GM19463 (cell line): Measurements from ENCODE around the gene MRS2.
"Not testable (repeated sequence)": the region's sequence is repeated elsewhere in the genome, so short reads cannot be mapped to it uniquely, and the experiment has no call there.

ENCODE experiments used
- ATAC-seq: cut with Tn5 transposase; IDR thresholded peaks from one replicate; pipeline ENCODE4 v1.9.1; 2021; ENCODE audit warnings: mild to moderate bottlenecking, moderate library complexity; ENCODE audit not compliant: unreplicated experiment

MRS2 gene, protein sequence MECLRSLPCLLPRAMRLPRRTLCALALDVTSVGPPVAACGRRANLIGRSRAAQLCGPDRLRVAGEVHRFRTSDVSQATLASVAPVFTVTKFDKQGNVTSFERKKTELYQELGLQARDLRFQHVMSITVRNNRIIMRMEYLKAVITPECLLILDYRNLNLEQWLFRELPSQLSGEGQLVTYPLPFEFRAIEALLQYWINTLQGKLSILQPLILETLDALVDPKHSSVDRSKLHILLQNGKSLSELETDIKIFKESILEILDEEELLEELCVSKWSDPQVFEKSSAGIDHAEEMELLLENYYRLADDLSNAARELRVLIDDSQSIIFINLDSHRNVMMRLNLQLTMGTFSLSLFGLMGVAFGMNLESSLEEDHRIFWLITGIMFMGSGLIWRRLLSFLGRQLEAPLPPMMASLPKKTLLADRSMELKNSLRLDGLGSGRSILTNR

DNA sequence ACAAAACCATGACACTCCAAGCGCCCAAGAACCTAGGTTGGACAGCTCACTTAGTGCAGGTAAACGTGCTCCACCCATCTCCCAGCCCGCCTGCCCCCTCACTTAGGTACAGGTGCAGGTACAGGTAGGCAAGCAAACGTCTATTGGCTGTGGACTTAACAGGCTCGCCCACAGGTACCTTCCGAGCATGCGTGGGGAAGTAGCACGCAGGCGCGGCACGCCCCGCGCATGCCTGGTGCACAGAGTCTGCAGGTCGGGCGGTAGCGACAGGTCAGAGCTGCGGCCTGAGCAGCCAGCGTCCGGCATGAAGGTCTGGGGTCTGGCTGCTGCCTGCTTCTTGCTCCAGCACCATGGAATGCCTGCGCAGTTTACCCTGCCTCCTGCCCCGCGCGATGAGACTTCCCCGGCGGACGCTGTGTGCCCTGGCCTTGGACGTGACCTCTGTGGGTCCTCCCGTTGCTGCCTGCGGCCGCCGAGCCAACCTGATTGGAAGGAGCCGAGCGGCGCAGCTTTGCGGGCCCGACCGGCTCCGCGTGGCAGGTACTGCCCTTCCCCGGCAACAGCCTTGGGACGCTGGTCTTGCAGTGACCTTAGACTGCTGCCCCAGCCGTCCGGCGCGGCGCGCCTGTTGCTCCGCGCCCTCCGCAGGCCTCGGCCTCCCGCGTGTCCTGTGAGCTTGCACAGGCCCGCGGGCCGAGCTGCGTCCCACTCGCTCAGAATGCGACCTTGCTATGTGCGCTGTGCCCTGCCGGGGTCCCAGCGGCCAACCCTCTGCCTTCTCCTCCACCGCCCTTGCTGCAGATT lies at the start of gene MRS2:
Gene MRS2 (plus strand): TSS at position 240 of the 804 bp plus-strand sequence. CDS start 111 bp downstream, at position 351.
- peak; percentile 96 for ATAC-seq

DNA sequence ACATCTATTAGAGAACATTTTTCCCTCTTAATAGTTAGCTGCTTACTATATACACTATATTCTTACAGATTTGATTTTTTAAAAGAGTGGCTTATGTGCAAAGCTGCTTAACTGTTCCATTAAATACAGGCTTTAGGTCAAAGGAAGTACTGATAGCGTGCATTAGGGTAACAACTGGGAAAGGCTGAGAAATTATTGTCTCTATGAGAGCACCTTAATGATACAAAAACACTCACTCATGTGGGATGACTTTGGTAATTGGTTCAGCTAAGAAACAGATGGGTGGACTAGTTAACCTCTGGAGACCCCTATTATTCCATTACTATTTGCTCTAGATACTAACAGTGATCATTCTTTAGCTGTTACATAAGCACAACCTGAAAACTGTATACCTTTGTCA lies 48.9 kb upstream of the MRS2 start:
- no peak for ATAC-seq

DNA sequence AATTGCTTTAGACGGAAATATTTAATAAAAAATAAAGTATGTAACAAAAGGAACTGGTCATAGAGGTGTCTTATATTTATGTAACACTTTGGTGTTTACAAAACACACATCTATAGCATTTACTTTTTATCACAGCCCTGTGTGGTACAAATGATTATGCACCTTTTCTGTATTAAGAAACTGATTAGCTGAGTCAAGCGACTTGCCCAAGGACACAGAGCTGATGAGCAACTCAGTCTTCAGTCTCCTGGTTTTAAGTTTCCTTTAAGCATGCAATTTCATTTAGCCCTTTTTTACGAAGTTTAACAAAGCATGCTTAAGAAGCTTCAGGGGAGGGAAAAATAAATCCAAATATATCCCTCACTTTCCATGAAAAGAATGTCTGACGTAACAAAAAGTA lies 47.3 kb upstream of the MRS2 start:
- no peak for ATAC-seq

DNA sequence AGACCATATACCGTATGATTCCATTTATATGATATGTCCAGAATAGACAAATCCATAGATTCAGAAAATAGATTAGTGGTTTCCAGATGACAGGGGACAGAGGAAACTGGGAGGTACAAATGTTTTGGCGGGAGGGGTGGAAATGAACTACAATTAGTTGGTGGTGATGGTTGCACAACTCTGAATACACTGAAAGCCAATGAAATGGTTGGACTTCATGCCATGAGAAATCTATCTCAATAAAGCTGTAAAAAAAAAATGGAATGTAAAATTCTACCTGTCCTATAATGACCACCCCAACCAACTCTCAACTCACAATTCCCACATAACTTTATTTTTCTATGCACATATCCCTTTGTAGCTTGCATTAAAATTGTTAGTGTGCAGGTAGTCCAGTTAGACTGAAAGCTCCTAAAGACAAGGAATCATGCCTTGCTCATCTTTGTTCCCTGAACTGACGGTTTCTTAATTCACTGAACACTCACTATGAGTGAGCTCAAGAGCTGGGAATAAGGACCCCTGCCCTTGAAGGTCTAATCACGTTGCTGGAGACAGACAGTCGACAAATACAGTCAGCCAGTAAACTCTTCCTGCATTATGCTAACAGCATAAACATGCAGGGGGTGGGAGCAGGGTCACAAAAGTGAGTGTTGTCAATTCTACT lies 46.3 kb upstream of the MRS2 start:
- ATAC-seq, result no peak

DNA sequence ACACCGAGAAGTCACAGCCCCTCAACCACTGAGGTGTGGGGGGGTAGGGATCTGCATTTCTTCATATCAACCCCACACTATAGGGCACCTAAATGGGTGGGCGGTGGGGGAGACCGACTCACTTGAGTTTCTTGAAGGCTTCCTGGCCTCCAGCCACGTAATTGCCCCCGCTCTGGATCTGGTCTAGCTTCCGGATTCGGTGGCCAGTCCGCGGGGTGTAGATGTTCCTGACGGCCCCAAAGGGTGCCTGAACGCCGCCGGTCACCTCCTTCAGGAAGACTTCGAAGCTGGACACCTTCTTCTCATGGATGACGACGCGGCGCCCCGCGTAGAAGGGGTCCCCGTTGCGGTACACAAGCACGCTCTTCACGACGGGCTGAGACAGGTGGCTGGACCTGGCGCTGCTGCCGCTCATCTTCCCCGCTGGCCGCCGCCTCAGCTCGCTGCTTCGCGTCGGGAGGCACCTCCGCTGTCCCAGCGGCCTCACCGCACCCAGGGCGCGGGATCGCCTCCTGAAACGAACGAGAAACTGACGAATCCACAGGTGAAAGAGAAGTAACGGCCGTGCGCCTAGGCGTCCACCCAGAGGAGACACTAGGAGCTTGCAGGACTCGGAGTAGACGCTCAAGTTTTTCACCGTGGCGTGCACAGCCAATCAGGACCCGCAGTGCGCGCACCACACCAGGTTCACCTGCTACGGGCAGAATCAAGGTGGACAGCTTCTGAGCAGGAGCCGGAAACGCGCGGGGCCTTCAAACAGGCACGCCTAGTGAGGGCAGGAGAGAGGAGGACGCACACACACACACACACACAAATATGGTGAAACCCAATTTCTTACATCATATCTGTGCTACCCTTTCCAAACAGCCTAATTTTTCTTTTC lies 45.2 kb upstream of the MRS2 start, which contains the start of gene DCDC2:
Gene DCDC2 (minus strand): TSS at position 724 of the 883 bp plus-strand sequence. CDS start 309 bp downstream, at position 415.
- no peak for ATAC-seq

DNA sequence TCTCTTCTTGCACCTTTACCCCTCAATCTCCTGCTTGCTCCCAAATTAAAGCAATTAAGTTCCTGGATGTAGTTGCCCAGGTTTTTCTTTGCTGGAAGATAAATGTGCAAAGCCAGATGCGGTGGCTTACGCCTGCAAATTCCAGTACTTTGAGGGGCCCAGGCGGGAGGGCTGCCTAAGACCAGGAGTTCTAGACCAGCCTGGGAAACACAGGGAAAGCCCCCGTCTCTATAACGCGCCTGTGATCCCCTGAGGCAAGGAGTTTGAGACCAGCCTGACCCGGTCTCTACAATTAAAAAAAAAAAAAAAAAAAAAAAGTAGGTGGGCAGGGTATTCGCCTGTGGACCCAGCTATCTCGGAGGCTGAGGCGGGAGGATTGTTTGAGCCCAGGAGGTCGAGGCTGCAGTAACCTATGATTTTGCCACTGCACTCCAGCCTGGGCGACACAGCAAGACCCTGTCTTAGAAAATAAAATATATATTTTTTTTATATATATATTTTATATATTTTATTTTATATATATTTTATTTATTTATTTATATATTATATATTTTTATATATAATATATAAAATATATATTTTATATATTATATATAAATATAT lies 44.4 kb upstream of the MRS2 start:
- ATAC-seq, result no peak

DNA sequence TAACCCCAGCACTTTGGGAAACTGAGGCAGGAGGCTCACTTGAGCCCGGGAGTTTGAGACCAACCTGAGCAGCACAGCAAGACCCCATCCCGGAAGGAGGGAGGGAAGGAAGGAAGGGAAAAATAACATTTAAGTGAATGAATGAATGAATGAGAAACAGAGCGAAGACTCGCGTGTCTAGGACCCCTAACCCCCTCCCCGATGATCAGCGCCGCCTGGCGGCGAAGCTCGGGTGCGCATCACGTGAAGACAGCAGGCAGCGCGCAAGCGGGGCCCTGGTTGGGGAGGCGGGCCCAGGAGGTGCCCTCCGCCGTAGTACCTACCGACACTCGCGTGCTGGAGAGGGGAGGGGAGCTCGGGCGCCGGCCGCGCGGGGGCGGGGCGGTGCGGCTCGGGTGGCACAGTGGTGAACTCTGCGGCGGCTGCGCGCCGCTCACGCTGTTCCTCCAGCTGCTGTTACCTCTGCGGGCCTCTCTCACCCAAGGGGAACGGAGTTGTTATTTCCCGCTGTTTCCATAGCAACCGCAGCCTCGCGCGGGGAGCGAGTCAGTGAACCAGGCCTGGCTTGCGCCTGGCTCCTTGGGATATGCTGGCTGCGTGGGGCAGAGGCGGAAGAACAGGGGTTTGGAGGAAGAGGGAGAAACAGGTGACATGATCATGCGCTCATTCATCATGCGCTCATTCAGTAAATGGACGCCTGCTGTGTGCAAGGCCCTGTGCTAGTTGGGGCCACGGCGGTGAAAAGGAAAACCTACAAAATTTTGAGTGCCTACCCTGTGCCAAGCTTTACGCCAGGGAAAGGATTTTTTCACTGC lies 42.9 kb upstream of the MRS2 start:
- peak; percentile 85 for ATAC-seq

DNA sequence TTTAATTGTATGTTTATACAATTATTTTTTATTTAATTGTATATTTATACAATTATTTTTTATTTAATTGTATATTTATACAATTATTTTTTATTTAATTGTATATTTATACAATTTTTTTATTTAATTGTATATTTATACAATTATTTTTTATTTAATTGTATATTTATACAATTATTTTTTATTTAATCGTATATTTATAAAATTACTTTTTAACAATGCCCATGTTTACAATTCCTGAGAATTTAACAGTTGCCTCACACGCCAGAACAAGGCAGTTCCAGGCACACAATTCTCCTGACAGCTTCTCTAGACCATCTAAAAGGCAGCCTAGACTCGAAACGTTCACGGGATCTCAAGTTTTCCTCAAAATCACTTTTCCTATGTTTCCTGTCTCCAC lies 40.4 kb upstream of the MRS2 start:
- not testable (repeated sequence) for ATAC-seq

DNA sequence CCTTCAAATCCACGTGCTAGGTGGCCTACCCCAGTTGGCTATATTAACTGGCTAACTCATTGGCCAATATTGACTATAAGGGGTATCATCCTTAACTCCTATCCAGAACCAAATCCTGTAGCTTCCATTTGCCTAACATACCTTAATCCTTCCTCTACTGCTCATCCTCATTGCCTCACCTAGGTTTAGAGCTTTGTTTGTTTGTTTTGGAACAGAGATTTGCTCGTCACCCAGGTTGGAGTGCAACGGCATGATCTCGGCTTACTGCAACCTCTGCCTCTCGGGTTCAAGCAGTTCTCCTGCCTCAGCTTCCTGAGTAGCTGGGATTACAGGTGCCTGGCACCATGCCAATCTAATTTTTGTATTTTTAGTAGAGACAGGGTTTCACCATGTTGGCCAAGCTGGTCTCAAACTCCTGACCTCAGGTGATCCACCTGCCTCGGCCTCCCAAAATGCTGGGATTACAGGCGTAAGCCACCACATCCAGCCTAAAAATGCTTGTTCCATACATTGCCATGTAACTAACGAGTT lies 37.6 kb upstream of the MRS2 start:
- not testable (repeated sequence) for ATAC-seq

DNA sequence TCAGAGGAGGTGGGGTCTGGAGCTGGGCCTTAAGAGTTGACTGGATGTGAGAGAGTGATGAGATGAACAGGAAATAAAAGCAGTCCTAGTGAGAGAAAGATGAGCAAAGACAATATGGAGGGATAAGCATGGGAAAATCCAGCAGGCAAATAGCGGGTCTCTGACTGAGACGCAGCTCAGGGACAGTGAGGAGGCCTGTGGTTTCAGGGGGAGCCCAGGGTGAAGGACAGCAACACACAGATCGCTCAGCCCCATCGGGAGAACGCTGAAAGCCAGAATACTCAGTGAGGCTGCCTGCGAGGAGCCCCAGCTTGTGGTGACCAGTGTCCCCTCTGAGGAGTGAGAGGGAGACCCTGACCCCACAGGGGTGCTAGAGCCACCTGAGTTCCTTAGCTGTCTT lies 28.1 kb upstream of the MRS2 start:
- ATAC-seq, result no peak

DNA sequence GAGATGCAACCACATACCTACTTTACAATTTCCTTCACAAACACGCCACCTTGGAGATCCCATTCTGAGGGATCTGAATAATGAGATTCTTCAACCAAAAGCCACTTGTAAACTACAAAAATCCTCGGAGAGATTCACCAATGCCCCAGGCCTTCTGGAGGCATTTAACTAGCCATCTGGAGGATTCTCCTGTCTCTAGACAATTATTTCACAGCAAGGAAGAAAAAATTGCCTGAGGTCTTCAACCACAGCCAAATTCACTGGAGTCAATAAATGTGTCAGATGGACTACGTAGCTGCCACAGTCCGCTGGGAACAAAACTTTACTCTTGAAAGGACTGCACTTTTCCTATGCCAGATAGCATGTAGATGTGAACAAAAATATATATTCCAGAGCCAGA lies 25.9 kb upstream of the MRS2 start:
- no peak for ATAC-seq

DNA sequence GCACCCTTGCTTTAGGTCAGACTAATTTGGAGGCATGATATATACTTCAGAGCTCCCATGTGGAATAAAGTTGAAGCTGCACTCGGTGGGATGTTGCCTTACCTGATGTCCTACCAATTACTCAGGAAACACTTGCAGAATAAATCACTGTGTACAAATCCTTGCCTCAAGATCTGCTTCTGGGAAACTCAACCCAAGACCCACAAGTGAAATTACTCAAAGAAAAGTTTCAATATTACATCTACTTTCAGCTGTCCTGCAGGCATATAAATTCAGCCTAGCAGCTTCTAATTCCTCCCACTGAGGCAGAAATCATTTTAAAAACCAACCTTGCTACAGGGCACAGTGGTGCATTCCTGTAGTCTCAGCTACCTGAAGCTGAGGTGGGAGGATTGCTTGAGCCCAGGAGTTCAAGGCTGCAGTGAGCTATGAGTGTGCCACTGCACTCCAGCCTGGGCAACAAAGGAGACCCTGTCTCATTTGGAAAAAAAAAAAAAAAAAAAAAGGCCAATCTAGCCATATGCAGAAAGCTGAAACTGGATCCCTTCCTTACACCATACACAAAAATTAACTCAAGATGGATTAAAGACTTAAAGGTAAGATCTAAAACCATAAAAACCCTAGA lies 24.2 kb upstream of the MRS2 start:
- ATAC-seq, result peak; percentile 69

DNA sequence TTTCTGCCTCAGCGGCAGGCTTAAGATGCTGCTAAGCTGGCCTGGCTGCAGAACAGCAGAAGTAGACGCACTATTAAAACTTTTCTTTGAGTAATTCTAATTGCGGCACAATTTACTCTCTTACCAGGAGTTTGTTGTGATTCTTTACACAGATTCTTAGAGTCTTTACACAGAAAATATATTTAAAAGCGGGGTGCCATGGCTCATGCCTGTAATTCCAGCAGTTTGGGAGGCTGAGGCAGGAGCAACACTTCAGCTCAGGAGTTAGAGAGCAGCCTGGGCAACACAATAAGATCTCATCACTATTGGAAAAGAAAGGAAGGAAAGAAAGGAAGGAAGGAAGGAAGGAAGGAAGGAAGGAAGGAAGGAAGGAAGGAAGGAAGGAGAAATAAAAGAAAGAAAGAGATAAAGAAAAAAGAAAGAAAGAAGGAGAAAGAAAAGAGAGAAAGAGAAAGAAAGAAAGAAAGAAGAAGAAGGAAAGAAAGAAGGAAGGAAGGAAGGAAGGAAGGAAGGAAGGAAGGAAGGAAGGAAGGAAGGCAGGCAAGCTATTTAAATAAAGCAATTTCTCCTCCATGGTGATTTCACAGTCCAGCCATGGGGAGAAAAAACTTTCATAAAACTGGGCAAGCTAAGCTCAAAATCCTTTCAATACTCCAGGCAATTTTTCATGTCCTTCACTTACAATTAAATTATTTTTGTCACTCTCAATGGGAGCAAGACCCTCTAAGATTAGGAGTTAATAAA lies 21.1 kb upstream of the MRS2 start:
- no peak for ATAC-seq

DNA sequence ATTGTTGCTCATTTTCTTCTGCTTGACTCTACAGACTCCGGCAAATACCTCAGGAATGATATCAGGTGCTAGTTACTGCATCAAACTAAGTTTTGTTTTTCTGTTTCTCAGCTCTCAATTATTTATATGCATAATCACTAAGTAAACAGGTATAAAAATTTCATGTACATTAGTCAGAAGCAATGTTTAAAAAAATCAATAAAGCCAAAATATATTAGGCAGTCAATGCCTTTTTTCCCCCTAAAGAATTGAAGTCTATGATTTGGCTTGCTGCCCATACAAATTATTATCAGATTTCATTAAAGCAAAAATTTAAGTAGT lies 20.6 kb upstream of the MRS2 start:
- ATAC-seq, result no peak

DNA sequence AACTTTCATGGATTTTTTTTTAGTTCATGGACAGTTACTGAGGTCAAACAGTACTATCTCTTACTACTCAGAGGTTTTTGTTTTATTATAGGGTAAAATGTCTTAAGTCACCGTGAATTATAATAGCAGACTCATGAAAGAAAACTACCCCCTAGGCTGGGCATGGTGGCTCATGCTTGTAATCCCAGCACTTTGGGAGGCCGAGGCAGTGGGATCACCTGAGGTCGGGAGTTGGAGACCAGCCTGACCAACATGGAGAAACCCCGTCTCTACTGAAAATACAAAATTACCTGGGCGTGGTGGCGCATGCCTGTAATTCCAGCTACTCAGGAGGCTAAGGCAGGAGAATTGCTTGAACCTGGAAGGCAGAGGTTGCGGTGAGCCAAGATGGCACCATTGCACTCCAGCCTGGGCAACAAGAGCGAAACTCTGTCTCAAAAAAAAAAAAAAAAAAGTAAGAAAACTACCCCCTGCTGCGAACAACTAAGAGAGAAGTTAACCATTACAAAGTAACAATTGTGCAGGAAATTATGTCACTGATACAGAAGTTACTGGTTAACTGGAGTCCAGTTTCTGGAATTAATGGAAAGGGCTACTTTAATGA lies 19.7 kb upstream of the MRS2 start:
- not testable (repeated sequence) for ATAC-seq

DNA sequence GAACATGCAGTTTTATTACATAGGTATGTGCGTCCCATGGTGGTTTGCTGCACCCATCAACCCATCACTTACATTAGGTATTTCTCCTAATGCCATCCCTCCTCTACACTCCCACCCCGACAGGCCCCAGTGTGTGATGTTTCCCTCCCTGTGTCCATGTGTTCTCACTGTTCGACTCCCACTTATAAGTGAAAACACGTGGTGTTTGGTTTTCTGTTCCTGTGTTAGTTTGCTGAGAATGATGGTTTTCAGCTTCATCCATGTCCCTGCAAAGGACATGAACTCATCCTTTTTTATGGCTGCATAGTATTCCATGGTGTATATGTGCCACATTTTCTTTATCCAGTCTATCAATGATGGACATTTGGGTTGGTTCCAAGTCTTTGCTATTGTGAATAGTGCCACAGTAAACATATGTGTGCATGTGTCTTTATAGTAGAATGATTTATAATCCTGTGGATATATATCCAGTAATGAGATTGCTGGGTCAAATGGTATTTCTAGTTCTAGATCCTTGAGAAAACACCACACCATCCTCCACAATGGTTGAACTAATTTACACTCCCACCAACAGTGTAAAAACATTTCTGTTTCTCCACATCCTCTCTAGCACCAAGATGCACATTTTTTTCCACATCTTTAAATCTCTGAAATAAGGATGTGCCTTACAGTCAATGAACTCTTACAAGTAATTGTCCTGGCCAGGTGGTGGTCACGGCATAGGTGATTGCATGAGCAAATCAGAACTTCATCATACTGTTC lies 18.2 kb upstream of the MRS2 start:
- not testable (repeated sequence) for ATAC-seq
